MM.1S (cell line): ENCODE data around the gene SCUBE3.

ENCODE experiments used
- CTCF ChIP-seq: fragments of 300-600 bp; sonication (generic); IDR thresholded peaks from 2 replicates; pipeline ENCODE4 v1.5.1; 2016; ENCODE audit warnings: antibody characterized with exemption, low read length, mixed read lengths
- EZH2 ChIP-seq: fragments of 300-600 bp; sonication (generic); optimal IDR thresholded peaks from 2 replicates; pipeline ENCODE3; 2017; ENCODE audit warnings: low read depth, mild to moderate bottlenecking, antibody characterized with exemption, low read length, mixed read lengths

GRCh38 chr6:35282472-35282871 is 68.7 kb downstream of the SCUBE3 start:
- no peak for TF ChIP-seq CTCF
- no peak for TF ChIP-seq EZH2
